ENCODE measurements around the gene PHC2. TPM values are rescaled to one million over a fixed set of nuclear protein-coding genes. Genes with fewer than 3 reads are reported as not detected.

PHC2 gene
- total and polyA plus RNA-seq, 2 of the 13 experiments (the other 11 are each of a cell fraction or from before 2014, with no cell fraction given) = 52.5 to 84.9 TPM

- TF ChIP-seq ELF1 (CRISPR knock-in tag; IDR thresholded peaks at IDR 0.05) (peak; percentile 96), DPF2 (CRISPR knock-in tag; IDR thresholded peaks at IDR 0.05; ENCODE audit: borderline replicate concordance, low read depth) (peak; percentile 42; the same call in 1 of the 2 replicates), ZBTB49 (CRISPR knock-in tag; IDR thresholded peaks at IDR 0.05; ENCODE audit: borderline replicate concordance) (no peak), ZNF282 (IDR thresholded peaks at IDR 0.05; ENCODE audit: partially characterized antibody) (no peak), CEBPZ (IDR thresholded peaks at IDR 0.05; ENCODE audit: low read length) (peak; percentile 67), ZFP36L2 (CRISPR knock-in tag; IDR thresholded peaks at IDR 0.05) (no peak), FOXK1 (CRISPR knock-in tag; IDR thresholded peaks at IDR 0.05; ENCODE audit: borderline replicate concordance, low read depth) (peak; percentile 72; the same call in 1 of the 2 replicates), ZFP1 (CRISPR knock-in tag; IDR thresholded peaks at IDR 0.05) (no peak), KDM5A (IDR thresholded peaks at IDR 0.05; ENCODE audit: borderline replicate concordance, low read length) (peak; percentile 69; the same call in 1 of the 2 replicates), SP5 (CRISPR knock-in tag; IDR thresholded peaks at IDR 0.05; ENCODE audit: borderline replicate concordance, low read depth) (peak; percentile 27; the same call in 1 of the 2 replicates), THAP9 (CRISPR knock-in tag; IDR thresholded peaks at IDR 0.05; ENCODE audit: borderline replicate concordance) (peak; percentile 67; the same call in 1 of the 2 replicates), ZSCAN30 (CRISPR knock-in tag; IDR thresholded peaks at IDR 0.05) (no peak), ELF3 (CRISPR knock-in tag; IDR thresholded peaks at IDR 0.05) (peak; percentile 46; the same call in 1 of the 2 replicates), ZNF430 (CRISPR knock-in tag; IDR thresholded peaks at IDR 0.05) (no peak), KDM3A (CRISPR knock-in tag; IDR thresholded peaks at IDR 0.05; ENCODE audit: low read depth) (no peak), REL (CRISPR knock-in tag; conservative IDR thresholded peaks at IDR 0.05) (no peak), ZZZ3 (CRISPR knock-in tag; IDR thresholded peaks at IDR 0.05; ENCODE audit: borderline replicate concordance) (peak; percentile 84; the same call in 1 of the 2 replicates), NPAS2 (CRISPR knock-in tag; IDR thresholded peaks at IDR 0.05; ENCODE audit: borderline replicate concordance) (no peak), ZKSCAN5 (CRISPR knock-in tag; IDR thresholded peaks at IDR 0.05) (no peak), EEA1 (CRISPR knock-in tag; IDR thresholded peaks at IDR 0.05; ENCODE audit: borderline replicate concordance) (no peak), BCL6 (CRISPR knock-in tag; IDR thresholded peaks at IDR 0.05) (no peak), BRCA1 (CRISPR knock-in tag; IDR thresholded peaks at IDR 0.05) (no peak), SMC3 (IDR thresholded peaks at IDR 0.05; ENCODE audit: low read length) (no peak)
These were observed 41.5 kb upstream of the PHC2 start, which contains the start of gene ZSCAN20 (continued) for GRCh38 chr1:33472269-33472980.

Data from HepG2 (cell line).